ENCODE data around the gene RGS3.

The RGS3 gene

DNA sequence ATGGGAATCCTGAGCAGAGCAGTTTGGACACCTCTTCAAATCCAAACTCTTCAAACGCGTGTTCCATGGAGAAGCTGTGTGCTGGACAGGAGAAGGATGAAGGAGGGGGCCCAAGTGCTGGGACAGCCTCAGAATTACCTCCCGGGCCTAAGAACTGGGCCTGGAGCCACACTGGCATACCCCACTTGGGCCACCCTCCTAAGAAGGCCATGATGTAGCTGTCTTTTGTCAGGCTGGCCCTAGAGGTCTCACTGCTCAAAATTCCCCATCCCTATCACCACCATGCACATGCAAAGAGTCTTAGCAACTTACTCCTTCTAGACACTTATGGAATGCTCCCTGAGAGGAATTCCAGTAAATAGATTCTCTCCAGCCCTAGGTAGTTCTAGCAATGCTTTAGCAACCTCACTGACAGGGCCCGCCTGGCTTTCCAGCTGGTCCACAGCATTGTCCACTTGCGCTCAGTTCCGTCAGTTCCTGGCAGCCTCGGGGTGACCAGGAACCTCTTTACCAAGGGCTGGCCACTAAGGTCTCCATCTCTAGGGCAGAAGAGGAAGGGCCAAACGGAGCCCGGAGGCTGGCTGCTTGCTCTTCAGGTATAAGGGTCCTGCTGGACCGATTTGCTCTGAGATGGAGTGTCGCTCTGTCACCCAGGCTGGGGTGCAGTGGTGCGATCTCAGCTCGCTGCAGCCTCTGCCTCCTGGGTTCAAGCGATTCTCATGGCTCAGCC, 75.3 kb downstream of the RGS3 start:
- POLR2A ChIA-PET = no interaction called here
- TF ChIP-seq ZNF132 (tag by site-specific recombination; IDR thresholded peaks at IDR 0.05; ENCODE audit: borderline replicate concordance) = no peak
- TF ChIP-seq ZFP3 (tag by site-specific recombination; IDR thresholded peaks at IDR 0.05; ENCODE audit: low read depth) = no peak
- no peak for TF ChIP-seq ZNF114 (tag by site-specific recombination; IDR thresholded peaks at IDR 0.05)
- TF ChIP-seq, protein P1, sequence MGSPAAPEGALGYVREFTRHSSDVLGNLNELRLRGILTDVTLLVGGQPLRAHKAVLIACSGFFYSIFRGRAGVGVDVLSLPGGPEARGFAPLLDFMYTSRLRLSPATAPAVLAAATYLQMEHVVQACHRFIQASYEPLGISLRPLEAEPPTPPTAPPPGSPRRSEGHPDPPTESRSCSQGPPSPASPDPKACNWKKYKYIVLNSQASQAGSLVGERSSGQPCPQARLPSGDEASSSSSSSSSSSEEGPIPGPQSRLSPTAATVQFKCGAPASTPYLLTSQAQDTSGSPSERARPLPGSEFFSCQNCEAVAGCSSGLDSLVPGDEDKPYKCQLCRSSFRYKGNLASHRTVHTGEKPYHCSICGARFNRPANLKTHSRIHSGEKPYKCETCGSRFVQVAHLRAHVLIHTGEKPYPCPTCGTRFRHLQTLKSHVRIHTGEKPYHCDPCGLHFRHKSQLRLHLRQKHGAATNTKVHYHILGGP (tag by site-specific recombination; IDR thresholded peaks at IDR 0.05) = no peak
- no peak for TF ChIP-seq ZNF416 (tag by site-specific recombination; IDR thresholded peaks at IDR 0.05)
- TF ChIP-seq ZNF169 (tag by site-specific recombination; IDR thresholded peaks at IDR 0.05) = no peak
- TF ChIP-seq ZNF433 (tag by site-specific recombination; IDR thresholded peaks at IDR 0.05; ENCODE audit: low read depth) = no peak
- H3K36me3 ChIP-seq (ENCODE audit: control insufficient read depth in 2 of 2, insufficient read depth in 1 of 2, low read length in 2 of 2) = no peaks in the 10 kb centered on the region
- H3K4me3 ChIP-seq (ENCODE audit: low read depth, low read length) = no peak overlapping the region
- H3K9me3 ChIP-seq (ENCODE audit: control insufficient read depth, insufficient read depth, low read depth, low read length) = no peaks in the 10 kb centered on the region
- no peak overlapping the region for H3K27ac ChIP-seq (ENCODE audit: extremely low read depth, low read depth, low read length)
- H3K4me1 ChIP-seq (ENCODE audit: control insufficient read depth, insufficient read depth, low read length) = no peaks in the 10 kb centered on the region
- CTCF ChIA-PET = no interaction called here

DNA sequence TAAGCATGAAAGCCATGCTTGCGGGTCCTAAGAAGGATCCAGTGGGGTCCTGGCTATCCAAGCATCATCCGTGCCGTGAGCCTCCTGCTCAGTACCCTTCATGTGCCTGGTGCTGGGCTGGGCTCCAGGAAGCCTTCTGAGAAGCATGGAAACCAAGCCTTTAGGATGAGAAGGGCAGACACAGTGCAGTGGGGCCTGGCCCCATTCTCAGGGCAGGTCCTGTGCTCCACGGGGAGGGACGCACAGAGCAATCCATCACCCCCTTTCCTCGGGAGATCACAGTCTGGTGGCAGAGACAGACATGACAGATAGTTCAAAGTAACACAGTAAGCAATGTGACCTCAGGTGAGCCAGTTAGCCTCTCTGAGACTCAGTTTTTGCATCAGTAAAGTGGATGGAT, 76.9 kb downstream of the RGS3 start:
- no peak for TF ChIP-seq KLF10 (tag by site-specific recombination; IDR thresholded peaks at IDR 0.05)
- TF ChIP-seq ZNF785 (tag by site-specific recombination; IDR thresholded peaks at IDR 0.05) = no peak
- no peak for TF ChIP-seq ZNF132 (tag by site-specific recombination; IDR thresholded peaks at IDR 0.05; ENCODE audit: borderline replicate concordance)
- no peak for TF ChIP-seq SP7 (tag by site-specific recombination; IDR thresholded peaks at IDR 0.05)
- TF ChIP-seq KLF1 (tag by site-specific recombination; IDR thresholded peaks at IDR 0.05) = no peak
- TF ChIP-seq, protein P2, sequence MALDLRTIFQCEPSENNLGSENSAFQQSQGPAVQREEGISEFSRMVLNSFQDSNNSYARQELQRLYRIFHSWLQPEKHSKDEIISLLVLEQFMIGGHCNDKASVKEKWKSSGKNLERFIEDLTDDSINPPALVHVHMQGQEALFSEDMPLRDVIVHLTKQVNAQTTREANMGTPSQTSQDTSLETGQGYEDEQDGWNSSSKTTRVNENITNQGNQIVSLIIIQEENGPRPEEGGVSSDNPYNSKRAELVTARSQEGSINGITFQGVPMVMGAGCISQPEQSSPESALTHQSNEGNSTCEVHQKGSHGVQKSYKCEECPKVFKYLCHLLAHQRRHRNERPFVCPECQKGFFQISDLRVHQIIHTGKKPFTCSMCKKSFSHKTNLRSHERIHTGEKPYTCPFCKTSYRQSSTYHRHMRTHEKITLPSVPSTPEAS (tag by site-specific recombination; IDR thresholded peaks at IDR 0.05) = no peak
- no peak for TF ChIP-seq ZNF133 (tag by site-specific recombination; IDR thresholded peaks at IDR 0.05)
- H3K4me1 ChIP-seq (ENCODE audit: control insufficient read depth, insufficient read depth, low read length) = no peaks in the 10 kb centered on the region
- H3K9me3 ChIP-seq (ENCODE audit: control insufficient read depth, insufficient read depth, low read depth, low read length) = no peaks in the 10 kb centered on the region
- CTCF ChIA-PET = interaction anchor here (1.1 kb wide), 1 partner anchor 141 kb away, joined by 3 read pairs; no protein-coding TSS in a partner anchor
- no peak overlapping the region for H3K4me3 ChIP-seq (ENCODE audit: low read depth, low read length)
- no peaks in the 10 kb centered on the region for H3K36me3 ChIP-seq (ENCODE audit: control insufficient read depth in 2 of 2, insufficient read depth in 1 of 2, low read length in 2 of 2)
- H3K27ac ChIP-seq (ENCODE audit: extremely low read depth, low read depth, low read length) = no peak overlapping the region
- POLR2A ChIA-PET = no interaction called here

DNA sequence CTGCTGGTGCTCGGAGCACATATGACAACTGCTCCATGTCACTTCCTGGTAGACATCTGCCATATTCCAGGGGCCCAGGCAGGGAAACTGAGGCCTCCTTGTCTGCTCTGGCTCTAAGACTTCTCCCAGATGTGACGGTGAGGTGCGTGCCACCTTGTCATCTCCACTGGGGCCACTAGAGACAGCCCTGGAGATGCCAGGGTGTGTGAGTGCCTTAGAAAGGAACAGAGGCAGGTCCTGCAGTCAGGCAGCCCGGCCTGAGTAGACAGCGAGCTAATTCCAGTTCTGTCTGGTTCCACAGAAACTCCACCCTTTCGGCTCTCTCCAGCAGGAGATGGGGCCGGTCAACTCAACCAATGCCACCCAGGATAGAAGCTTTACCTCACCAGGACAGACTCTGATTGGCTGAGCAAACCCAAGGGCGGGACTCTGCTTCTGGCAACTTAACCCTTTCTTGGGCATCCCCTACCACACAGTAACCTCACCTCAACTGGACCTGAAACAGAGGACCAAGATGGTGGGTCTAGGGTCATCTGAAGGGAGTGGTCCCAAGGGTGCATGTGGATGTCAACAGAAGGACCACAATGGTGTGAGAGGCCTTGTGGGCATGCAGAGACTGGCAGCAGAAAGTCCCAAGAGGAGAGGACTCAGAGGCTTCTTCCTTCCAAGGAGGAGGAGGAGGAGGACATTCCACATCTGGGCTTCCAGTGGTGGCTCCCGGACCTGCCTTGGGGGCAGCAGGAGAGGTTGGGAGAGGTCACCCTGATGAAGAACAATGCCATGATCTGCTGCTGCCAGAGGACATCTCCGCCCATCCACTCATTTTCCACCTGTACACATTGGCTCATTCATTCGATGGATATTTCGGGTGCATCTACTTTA, 77.7 kb downstream of the RGS3 start:
- POLR2A ChIA-PET = no interaction called here
- CTCF ChIA-PET = interaction anchor here (1.1 kb wide), 2 partner anchors 24 to 140 kb away, joined by 3 read pairs; no protein-coding TSS in a partner anchor
- no peak overlapping the region for H3K4me3 ChIP-seq (ENCODE audit: low read depth, low read length)
- no peaks in the 10 kb centered on the region for H3K9me3 ChIP-seq (ENCODE audit: control insufficient read depth, insufficient read depth, low read depth, low read length)
- no peaks in the 10 kb centered on the region for H3K4me1 ChIP-seq (ENCODE audit: control insufficient read depth, insufficient read depth, low read length)
- TF ChIP-seq ZNF416 (tag by site-specific recombination; IDR thresholded peaks at IDR 0.05) (no peak), ZNF433 (tag by site-specific recombination; IDR thresholded peaks at IDR 0.05; ENCODE audit: low read depth) (no peak), ZIC2 (tag by site-specific recombination; IDR thresholded peaks at IDR 0.05) (no peak), GLIS2 (tag by site-specific recombination; IDR thresholded peaks at IDR 0.05) (no peak), ZNF24 (tag by site-specific recombination; IDR thresholded peaks at IDR 0.05) (no peak), PRDM1 (tag by site-specific recombination; IDR thresholded peaks at IDR 0.05) (no peak), ZNF561 (tag by site-specific recombination; IDR thresholded peaks at IDR 0.05; ENCODE audit: borderline replicate concordance) (no peak)
- TF ChIP-seq, protein P3, sequence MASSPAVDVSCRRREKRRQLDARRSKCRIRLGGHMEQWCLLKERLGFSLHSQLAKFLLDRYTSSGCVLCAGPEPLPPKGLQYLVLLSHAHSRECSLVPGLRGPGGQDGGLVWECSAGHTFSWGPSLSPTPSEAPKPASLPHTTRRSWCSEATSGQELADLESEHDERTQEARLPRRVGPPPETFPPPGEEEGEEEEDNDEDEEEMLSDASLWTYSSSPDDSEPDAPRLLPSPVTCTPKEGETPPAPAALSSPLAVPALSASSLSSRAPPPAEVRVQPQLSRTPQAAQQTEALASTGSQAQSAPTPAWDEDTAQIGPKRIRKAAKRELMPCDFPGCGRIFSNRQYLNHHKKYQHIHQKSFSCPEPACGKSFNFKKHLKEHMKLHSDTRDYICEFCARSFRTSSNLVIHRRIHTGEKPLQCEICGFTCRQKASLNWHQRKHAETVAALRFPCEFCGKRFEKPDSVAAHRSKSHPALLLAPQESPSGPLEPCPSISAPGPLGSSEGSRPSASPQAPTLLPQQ (tag by site-specific recombination; IDR thresholded peaks at IDR 0.05) = no peak
- TF ChIP-seq, protein P4, sequence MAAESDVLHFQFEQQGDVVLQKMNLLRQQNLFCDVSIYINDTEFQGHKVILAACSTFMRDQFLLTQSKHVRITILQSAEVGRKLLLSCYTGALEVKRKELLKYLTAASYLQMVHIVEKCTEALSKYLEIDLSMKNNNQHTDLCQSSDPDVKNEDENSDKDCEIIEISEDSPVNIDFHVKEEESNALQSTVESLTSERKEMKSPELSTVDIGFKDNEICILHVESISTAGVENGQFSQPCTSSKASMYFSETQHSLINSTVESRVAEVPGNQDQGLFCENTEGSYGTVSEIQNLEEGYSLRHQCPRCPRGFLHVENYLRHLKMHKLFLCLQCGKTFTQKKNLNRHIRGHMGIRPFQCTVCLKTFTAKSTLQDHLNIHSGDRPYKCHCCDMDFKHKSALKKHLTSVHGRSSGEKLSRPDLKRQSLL (tag by site-specific recombination; IDR thresholded peaks at IDR 0.05) = no peak
- no peak overlapping the region for H3K27ac ChIP-seq (ENCODE audit: extremely low read depth, low read depth, low read length)
- H3K36me3 ChIP-seq (ENCODE audit: control insufficient read depth in 2 of 2, insufficient read depth in 1 of 2, low read length in 2 of 2) = no peaks in the 10 kb centered on the region

Measured in HEK293 (cell line).